PC-3 (cell line): ENCODE measurements around the gene POLD2.

Experiments
- EZH2 ChIP-seq: fragments of 300-600 bp; sonication (generic); IDR thresholded peaks from one replicate; pipeline ENCODE4 v1.6.1; 2017; ENCODE audit warnings: antibody characterized with exemption, mild to moderate bottlenecking, low read length; ENCODE audit not compliant: unreplicated experiment
- EZH2phosphoT487 ChIP-seq: fragments of 300-600 bp; sonication (generic); IDR thresholded peaks from 2 replicates; pipeline ENCODE4 v1.6.1; 2018; ENCODE audit warnings: mild to moderate bottlenecking, antibody characterized with exemption, low read length, borderline replicate concordance
- TF ChIP-seq, protein P1 (sequence below): fragments of 300-600 bp; sonication (generic); conservative IDR thresholded peaks from 2 replicates; pipeline ENCODE4 v1.5.1; 2017; ENCODE audit warnings: antibody characterized with exemption, low read depth, mild to moderate bottlenecking, low read length

DNA sequence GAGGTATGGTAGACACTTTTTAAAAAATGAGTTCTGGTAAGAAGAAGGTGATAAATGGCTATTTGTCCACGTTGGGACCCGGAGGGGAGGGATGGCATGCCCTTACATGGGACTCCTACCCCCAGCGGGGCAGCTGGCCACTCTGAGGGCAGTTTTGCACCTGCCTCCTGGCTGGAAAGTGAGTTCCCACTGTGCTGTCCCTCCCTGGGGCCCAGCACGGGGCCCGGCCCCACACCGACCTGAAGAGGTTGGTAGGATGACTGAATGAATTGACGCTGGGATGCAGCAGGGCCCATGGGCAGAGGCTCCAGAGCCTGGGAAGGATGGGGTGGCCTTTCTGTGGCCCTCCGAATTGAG lies 19.8 kb downstream of the POLD2 start:
- TF ChIP-seq, protein P1, sequence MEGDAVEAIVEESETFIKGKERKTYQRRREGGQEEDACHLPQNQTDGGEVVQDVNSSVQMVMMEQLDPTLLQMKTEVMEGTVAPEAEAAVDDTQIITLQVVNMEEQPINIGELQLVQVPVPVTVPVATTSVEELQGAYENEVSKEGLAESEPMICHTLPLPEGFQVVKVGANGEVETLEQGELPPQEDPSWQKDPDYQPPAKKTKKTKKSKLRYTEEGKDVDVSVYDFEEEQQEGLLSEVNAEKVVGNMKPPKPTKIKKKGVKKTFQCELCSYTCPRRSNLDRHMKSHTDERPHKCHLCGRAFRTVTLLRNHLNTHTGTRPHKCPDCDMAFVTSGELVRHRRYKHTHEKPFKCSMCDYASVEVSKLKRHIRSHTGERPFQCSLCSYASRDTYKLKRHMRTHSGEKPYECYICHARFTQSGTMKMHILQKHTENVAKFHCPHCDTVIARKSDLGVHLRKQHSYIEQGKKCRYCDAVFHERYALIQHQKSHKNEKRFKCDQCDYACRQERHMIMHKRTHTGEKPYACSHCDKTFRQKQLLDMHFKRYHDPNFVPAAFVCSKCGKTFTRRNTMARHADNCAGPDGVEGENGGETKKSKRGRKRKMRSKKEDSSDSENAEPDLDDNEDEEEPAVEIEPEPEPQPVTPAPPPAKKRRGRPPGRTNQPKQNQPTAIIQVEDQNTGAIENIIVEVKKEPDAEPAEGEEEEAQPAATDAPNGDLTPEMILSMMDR = no peak
- TF ChIP-seq EZH2 (no peak), EZH2phosphoT487 (no peak)
